ENCODE data around the gene ANKRD45.

DNA sequence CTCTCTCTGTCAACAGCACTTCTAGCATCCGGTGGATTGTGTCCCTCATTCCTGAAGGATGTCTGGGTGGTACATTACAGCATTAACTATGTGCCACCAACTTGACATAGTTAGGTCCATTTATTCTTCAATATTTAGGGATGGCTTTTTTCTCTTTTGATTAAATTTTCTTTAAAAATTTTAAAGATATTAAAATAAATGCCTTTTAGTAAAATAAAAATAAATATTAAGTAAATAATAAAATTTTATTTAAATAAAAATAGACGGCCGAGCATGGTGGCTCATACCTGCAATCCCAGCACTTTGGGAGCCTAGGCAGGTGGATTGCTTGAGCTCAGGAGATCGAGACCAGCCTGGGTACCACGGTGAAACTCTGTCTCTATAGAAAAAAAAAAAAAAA, 35.5 kb upstream of the ANKRD45 start:
- TF ChIP-seq POLR2AphosphoS5 (IDR thresholded peaks at IDR 0.05; ENCODE audit: low read depth, low read length) (no peak), TAF1 (IDR thresholded peaks at IDR 0.05; ENCODE audit: borderline replicate concordance, insufficient read depth, low read length) (no peak), SIN3A (IDR thresholded peaks at IDR 0.05; ENCODE audit: borderline replicate concordance, insufficient read depth, low read length) (no peak)

Data from PFSK-1 (cell line).